HG03342 (cell line): ENCODE results near the gene IMMP2L.
A peak's percentile ranks its signal among the peaks of the same experiment; 100 is the strongest.
"Not testable (repeated sequence)": the region's sequence is repeated elsewhere in the genome, so short reads cannot be mapped to it uniquely, and the experiment has no call there.

ENCODE experiments used
- ATAC-seq: cut with Tn5 transposase; IDR thresholded peaks from one replicate; pipeline ENCODE4 v1.9.1; 2021; ENCODE audit warnings: mild to moderate bottlenecking, moderate library complexity; ENCODE audit not compliant: unreplicated experiment

Gene IMMP2L

DNA sequence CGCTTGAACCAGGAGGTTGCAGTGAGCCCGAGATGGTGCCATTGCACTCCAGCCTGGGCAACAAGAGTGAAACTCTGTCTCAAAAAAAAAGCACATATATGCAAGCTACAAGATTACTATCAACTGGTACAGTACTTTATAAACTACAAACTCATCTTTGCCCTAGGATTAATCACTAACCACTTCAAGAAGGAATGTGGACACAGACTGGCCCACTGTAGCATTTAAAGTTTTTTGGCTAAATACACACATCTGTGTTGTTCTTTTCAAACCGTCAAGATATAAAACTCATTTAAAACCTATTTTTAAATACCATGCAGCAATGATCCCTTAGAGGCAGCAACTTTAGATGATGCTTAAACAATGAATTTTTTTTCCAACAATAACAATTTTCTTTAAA lies 205.4 kb downstream of the IMMP2L start:
- no peak for ATAC-seq

DNA sequence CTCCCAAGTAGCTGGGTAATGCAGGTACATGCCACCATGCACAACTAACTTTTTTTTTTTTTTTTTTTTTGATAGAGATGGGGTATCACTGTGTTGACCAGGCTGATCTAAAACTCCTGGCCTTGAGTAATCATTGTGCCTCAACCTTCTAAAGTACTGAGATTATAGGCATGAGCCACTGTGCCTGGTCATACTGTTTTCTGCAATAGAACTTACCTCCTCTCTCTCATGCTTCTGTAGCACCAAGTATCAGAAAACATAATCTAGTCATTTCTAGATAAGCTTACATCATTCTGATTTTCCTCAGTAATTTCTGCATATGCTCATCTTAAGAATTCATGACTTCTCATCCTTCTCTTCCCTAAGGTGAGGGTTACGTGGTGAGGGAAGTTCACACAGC lies 210.0 kb downstream of the IMMP2L start:
- ATAC-seq: no peak

DNA sequence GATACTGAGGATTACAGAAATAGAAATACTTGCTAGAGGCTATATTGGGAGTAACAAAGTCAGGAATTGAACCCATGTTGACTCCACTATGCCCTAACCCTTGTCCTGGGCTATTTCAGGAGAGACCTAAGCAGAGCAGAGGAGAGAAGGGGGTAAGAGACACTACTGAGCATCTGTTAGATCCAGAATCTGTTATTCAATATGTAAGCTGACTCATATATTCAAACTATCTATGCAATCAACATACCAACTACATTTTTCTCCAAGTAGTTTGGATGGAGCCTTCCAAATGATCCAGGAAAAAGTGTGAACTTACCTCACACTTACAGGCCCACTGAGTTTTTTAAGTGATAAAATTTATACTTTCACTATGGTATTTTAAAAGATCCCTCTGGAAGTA lies 216.1 kb downstream of the IMMP2L start:
- ATAC-seq: no peak

DNA sequence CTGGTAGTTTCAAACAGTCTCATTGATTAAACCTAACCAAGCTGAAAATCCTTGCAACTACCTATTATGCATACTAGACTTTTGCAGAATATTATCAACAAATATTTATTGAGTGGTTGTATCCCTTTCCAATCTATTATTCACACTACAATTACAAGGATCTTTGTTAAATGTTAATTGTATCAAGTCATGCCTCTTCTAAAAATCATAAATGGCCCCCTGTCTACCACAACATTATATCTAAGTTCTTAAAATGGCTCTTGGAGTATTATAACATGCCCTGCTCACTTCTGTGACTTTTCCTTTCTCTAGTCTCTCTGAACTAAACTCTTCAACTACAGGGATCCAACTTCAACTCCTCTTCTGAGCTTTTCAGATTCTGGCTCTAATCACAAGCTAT lies 219.3 kb downstream of the IMMP2L start:
- ATAC-seq: no peak

DNA sequence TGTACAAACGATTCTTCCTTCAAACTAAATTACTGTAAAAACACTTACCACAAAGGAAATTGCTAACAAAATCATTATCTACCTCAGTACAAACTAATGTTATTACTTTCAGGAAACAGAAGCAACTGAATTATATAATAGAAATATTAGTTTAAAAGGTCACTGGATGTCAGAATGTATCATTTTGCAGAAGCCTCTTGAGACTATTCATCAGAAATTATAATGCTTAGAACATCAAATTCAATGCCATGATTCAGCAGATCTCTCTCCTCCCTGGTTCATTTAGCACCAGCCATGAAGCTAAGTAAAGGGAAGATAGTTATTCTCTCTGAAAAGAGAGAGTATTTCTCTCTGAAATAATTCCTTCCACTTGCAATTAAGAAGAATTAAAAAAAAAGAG lies 223.3 kb downstream of the IMMP2L start:
- no peak for ATAC-seq

DNA sequence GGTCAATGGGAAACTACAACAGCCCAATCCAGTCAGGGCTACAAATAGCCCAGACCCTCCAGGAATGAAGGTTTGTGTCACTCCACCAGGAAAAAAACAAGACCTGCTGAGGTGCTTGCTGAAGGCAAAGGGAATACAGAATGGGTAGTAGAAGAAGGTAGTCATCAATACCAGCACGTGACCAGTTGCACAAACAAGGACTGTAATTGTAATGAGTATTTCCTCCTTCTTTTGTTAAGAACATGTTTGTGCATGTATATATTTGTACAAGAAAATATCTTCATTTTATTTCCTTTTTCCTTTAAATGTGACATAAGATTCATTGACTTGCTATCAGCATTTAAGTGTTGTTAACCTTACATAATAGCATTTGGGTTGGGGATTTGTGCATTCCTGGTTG lies 229.3 kb downstream of the IMMP2L start:
- no peak for ATAC-seq

DNA sequence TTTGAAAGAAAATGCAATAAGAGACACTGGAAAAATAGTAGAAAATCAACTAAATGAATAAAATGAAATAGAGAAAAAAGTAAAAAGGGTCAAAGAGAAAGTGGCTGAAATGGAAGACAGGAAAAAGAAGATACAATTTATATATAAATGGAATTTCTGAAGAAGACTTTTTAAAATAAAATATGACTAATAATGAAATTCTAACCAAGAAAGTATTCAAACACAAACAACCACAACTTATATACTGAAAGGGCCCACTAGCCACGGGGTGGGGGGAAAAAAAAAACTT lies 232.1 kb downstream of the IMMP2L start:
- no peak for ATAC-seq

DNA sequence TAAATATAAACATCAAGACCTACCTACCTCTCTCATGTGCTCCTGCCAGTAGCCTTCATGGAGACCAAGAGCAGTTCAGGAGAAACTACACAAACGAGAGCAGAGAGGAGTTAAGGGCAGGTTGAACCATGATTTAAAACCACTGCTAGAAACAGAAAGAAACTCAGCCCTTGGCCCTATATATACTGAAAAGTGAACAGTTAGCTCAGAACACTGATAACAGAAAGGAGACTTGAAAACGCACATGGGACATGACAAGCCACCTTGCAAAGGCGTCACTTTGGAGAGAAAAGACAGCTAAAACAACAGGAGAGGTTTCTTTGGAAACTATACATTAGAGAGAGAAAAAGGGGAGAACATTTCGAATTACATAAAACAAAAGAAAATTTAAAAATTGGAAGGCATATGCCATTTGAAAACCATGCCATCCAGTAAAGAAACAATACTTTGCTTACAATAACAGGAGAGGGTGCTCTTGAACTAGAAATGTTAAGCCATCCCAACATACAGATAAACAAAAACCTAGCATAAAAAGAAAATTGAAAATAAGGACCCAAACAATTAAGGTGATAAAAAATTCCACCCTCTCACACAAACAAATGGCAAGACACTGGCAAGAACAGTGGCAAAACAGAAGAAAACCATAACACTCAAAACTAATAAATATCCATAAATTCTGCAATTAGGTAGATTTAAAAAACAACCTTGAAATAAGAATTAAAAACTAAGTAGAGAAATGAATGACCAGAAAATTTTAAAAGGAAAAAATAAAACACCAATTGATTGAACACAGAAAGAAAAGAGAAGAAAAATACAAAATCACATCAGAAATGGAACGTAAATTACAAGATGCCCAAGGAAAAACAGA lies 232.7 kb downstream of the IMMP2L start:
- ATAC-seq: peak; percentile 71

DNA sequence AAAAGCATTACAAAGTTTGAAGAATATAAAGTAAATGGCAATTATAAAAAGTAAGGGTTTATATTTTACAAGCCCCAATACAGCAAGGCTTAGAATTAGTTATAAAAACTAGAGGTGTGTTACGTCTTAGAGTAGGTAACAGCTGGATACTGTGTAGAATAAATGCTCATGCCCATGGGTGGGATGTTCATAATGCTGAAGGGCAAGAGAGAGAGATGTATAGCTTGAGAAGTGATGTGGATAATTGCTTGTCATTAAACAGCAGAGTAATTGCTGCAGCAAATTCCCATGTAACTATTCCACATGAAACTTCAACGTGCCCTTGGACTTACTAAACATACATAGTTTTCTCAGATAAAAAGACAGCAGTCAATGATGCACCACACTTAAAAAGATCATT lies 233.8 kb downstream of the IMMP2L start:
- no peak for ATAC-seq

DNA sequence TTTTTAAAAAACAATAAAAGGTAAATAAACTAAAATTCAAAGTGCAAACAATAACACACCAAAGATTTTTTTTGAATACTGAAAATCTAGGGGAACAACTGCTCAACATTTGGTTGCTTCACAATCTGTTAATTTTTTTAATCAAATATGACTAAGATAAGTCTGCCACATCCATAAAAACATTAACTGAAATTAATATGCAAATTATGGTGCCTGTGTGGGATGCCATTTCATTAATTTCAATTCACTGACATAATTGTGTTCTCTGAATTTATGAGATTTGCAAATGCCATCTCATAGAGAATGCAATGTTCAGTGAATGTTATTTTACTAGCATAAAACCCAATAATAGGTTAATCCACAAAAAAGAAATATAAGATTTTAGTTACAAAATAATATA lies 237.5 kb downstream of the IMMP2L start:
- no peak for ATAC-seq

DNA sequence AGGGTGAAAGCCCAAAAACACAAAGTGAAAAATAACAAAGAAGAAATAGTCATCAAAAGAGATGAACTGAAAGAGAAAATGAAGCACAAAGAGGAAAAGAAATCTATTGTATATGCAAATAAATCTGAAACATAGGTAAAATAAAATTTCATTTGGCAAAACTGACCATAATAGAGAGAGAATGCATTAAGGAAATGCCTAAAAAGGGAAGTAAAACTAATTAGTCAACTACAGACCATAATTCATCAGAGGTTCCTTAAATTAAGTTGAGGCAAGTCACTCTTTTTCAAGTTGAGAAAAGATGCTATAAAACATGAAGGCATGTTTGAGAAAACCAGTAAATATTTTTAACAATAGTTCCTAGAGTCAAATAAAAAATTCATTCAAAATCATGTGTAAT lies 238.1 kb downstream of the IMMP2L start:
- ATAC-seq: peak; percentile 55

DNA sequence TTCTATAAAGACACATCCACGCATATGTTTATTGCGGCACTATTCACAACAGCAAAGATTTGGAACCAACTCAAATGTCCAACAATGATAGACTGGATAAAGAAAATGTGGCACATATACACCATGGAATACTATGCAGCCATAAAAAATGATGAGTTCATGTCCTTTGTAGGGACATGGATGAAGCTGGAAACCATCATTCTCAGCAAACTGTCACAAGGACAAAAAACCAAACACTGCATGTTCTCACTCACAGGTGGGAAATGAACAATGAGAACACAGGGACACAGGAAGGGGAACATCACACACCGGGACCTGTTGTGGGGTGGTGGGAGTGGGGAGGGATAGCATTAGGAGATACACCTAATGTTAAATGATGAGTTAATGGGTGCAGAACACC lies 238.6 kb downstream of the IMMP2L start:
- not testable (repeated sequence) for ATAC-seq

DNA sequence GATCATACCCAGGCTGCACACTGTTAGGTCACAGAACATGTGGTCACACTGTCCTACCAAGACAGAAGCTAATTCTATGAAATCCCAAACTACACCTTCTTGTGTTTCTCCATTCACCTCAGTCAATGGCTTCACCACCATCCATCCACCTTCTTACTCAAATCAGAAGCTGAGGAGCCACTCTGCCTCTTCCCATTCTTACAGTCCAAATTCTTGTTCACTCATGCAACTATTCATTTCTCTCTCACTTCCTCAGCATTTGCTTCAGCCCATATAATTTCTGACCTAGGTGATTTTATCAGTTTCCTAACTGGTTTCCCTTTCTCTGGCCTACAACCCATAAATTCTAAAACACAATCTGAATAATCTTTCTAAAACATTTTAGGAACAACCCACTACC lies 242.2 kb downstream of the IMMP2L start:
- ATAC-seq: peak; percentile 47

DNA sequence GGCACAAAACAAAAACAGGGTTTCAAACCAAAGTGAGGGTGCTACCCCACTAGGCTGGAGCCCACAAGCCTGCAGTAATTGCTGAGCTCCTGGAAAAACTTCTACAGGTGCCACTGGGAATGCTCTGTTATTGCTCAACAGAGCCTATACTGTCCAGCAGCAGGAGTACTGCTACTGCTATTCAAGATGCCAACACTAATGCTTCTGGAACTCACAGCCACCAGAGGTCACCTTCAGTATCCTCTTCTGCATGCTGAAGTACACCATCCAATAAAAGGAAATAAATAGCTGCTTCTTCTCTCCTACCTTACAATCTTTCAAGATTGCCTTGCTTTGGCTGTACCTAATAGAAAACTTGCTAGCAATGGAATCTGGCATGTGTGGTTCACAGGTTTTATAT lies 249.3 kb downstream of the IMMP2L start:
- ATAC-seq: no peak

DNA sequence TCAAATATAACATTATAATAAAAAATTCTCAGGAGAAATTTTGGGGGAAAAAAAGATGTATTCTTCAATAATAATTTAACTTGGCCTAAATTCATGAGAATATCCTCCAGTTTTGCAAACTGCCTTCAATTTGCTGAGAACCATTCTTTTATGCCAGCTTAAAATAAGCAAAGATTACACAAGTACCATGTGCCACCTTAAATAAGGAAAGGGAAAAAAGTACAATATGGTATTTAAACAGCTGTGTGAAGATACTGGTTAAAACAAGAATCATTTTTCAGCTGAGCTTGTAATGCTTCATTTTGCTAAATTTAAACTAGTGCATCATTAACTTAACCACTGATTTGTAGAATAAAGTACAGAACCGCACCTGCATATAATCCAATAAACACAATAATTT lies 253.6 kb downstream of the IMMP2L start:
- no peak for ATAC-seq

DNA sequence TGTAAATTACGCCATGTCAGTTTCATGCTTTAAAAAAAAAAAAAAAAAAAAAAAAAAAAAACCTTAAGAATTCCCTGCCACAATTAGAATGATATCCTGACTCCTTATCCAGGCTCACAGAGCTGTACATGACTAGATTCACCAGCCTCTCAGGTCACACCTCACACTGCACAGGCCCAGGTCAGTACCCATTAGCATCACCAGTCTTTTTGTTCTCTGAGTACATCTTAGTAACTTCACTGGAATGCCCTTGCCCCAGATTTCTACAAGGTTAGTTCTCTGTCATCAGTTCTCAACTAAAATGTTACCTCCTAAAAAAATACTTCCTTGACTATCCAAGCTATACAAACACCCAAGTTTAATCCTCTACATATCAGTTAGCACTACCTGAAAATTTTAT lies 260.4 kb downstream of the IMMP2L start:
- ATAC-seq: no peak

DNA sequence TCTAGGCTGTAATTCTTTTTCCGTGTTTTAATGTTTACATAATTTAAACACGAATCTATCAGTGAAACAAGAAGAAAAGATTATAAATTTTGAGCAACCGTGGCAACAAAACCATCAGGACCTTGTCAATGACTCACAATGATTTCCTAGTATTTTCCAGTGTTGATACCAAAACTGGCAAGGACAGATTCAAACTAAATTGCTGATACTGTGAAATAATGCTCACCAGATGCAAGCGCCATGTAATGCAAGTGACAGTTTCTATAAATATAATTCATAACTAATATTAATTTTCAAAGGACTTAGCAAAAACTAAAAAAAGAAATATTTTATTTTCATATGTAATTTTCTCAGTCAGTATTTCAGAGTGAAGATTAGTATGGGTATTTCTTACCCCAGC lies 267.8 kb downstream of the IMMP2L start:
- no peak for ATAC-seq

DNA sequence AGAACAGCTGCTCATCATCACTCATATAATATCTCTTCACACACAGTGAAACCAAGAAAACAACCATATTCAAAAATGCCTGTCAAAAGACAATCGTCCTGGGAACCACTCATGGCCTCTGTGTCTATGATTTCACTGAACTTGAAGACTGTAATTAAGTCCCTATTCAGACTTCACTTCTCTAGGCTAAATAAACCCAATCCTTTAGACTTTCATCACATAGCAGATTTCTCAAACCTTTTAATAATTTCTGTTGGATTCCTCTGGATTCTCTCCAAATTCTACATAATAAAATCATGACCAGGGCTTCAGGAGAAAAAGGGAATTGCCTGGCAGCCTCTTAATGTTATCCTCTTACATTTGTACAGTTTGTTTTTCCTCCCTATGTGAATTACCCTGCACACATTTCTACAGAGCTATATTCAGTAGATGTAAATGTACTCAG lies 270.2 kb downstream of the IMMP2L start:
- no peak for ATAC-seq

DNA sequence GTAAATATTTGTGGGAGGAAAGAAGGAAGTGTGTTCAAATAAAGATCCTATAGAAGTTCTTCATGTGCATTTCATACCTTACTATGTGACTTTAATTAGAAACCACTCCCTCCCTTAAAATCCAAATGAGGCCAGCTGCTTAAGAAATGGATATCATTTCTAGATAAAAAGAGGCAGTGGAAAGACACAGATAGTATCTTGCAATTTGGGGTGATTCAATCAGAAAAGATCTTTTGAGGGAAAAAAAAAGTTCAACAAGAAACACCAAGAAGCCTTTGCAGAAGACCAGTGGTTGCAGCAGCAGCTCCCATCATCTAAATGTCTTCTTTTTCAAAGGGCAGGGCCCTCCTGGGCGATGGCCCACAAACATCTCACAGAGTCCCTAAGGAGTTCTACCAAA lies 271.3 kb downstream of the IMMP2L start:
- no peak for ATAC-seq

DNA sequence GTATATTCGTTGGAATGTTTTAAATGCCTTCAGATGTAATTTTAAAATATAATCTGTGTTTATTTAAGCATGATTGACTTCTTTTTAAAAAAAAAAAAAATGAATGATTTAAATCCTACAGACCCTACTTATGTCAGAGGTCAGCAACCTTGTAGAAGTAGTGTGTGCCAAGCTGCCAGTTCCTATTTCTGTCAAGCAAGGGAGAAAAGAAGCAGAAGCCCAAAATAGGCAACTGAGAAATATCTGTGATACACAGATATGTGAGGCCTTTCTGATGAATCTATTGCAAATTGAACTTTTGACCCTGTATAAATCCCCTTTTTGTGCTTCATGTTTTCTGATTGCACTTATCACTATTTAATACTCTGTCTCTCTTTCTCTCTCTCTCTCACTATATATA lies 271.9 kb downstream of the IMMP2L start:
- no peak for ATAC-seq

DNA sequence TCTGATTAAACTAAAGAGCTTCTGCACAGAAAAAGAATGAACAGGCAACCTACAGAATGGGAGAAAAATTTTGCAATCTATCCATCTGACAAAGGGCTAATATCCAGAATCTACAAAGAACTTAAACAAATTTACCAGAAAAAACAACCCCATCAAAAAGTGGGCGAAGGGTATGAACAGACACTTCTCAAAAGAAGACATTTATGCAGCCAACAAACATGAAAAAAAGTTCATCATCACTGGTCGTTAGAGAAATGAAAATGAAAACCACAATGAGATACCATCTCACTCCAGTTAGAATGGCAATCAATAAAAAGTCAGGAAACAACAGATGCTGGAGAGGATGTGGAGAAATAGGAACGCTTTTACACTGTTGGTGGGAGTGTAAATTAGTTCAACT lies 273.9 kb downstream of the IMMP2L start:
- ATAC-seq: not testable (repeated sequence)

DNA sequence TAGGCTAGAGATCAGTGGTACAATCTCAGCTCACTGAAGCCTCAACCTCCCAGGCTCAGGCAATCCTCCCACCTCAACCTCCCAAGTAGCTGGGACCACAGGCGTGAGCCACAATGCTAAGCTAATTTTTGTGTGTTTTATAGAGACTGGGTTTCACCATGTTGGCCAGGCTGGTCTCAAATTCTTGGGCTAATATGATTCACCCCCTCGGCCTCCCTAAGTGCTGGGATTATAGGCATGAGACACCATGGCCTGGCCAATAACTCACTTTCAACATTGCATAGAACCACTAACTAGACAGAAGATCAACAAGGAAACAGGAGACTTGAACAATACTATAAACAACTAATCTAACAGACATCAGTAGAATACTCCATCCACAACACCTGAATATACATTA lies 279.7 kb downstream of the IMMP2L start:
- no peak for ATAC-seq

DNA sequence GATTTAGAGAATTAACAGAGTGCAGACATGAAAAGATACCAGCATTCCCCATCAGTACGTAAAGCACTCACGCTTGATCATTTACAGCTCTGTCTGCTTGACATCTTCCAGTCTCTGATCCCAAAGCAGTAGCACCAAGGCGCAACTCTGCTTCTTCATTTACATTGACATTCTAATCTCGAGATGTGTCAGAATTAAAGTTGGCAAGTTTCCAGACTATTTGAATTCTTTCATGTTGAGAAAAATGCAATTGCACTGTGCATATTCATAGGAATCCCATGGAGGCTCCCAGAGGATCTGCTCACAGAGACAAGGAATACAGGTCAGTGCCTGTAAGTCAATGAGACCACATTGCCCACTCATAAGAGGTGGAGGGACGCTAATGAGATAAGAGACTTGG lies 287.4 kb downstream of the IMMP2L start:
- ATAC-seq: no peak
